NCI-H82 treated with DMSO at 0.1 percent for 48 hours (cell line): ENCODE data around the gene C20orf141.

Source experiments
- DNase-seq: peaks from one replicate; lab custom pipeline; 2025; ENCODE audit not compliant: unreplicated experiment; lab: John Stamatoyannopoulos, UW

The C20orf141 gene

GRCh38 chr20:2846698-2847097, 31.9 kb downstream of the C20orf141 start:
- no peak for DNase-seq

GRCh38 chr20:2847802-2848201, 33.0 kb downstream of the C20orf141 start:
- DNase-seq = no peak

DNA sequence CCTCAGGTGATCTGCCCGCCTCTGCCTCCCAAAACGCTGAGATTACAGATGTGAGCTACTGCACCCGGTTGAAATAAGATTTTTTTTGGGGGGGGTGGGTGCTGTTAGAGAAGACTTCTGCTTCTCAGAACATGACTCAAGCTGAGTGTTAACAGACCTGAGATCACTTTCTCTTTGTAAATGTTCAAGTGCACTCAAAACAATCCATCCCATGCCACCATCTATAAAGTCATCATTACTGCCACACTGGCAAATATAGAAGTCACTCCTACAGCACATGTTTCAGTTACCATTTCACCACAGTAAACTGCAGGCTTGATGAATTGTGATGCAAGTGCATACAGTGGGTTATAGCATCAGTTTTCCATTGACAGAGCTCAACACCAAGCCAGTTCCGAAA, 34.7 kb downstream of the C20orf141 start:
- DNase-seq = no peak

GRCh38 chr20:2851086-2851485, 36.3 kb downstream of the C20orf141 start:
- DNase-seq = no peak

DNA sequence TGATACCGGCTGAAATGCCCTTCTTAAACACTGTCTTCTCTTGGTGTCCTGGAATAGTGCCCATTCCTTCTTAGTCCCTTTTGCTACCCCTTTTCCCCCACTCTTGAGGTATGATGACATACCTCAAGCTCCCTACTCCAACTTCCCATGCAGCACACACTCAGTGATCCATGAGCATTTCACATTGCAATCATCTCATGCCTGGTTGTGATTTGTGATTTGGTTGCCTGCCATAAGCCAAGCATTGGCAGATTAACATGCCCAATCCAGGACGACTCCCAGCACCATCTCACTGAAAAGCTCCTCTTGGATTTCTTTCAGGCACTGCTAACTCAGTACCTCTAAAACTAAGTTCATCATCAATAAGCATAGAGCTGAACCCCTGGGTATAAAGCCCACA, 43.8 kb downstream of the C20orf141 start:
- DNase-seq = no peak

DNA sequence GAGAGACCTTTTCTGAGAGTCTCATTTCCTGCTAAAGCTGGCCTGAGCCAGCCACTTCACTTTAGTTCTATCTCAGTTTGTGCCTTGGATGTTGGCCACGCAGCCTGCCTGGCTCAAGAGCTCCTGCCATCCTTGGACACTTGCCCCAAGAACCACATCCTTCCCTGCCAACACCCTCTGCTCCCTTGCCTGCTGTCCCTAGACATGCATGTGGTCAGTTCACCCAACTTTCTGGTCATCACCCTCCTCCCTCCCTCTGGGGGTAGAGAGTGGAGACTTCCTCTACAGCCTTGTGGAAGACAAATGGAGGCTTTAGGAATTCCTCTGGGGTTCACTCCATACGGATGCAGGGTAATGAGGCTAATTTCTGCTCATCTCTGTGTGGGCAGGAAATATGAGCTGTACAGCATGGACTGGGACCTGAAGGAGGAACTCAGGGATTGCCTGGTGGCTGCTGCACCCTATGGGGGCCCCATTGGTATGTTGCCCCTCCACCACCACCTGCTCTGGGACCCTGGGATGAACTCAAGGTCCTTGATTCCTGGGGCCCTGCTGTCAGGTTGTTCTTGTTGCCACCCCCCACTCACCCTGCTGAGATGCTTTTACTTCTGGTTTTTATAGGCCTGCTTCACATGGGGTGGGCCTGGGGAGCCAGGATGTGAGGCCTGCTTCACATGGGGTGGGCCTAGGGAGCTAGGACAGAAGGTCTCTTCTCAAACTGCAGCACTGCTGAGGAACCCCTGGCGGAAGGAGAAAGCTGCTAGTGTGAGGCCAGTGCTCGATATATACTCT, 44.7 kb downstream of the C20orf141 start:
- no peak for DNase-seq

GRCh38 chr20:2864626-2865025, 49.8 kb downstream of the C20orf141 start:
- no peak for DNase-seq

- no peak for DNase-seq
These were observed 50.3 kb downstream of the C20orf141 start for GRCh38 chr20:2865101-2865500.
